ENCODE results near the gene MCF2. TPM values are rescaled to one million over a fixed set of nuclear protein-coding genes. Genes with fewer than 3 reads are reported as not detected.

The MCF2 gene
- polyA plus RNA-seq, 1 donor from 2014 or later, result 16.0 TPM

GRCh38 chrX:139724626-139725025 is 16.7 kb upstream of the MCF2 start:
- H4K20me1 ChIP-seq (ENCODE audit: insufficient read depth), result no peaks in the 10 kb centered on the region
- no peaks in the 10 kb centered on the region for H3K36me3 ChIP-seq (ENCODE audit: insufficient read depth, low read length)
- no peaks in the 10 kb centered on the region for H3K9me2 ChIP-seq (ENCODE audit: insufficient read depth, low read length)
- H3K79me2 ChIP-seq (replicated peaks; ENCODE audit: insufficient read depth, low read length), result no peaks in the 10 kb centered on the region
- no peak overlapping the region for H3K9ac ChIP-seq (ENCODE audit: low read length)
- H3K9me3 ChIP-seq (ENCODE audit: low read length), result no peaks in the 10 kb centered on the region
- H3F3A ChIP-seq (ENCODE audit: insufficient read depth, low read length, poor library complexity, severe bottlenecking), result no peaks in the 10 kb centered on the region
- H2AFZ ChIP-seq (ENCODE audit: low read depth, low read length), result no peak overlapping the region
- no peak overlapping the region for H3K27ac ChIP-seq (ENCODE audit: low read length)
- H3K4me3 ChIP-seq (ENCODE audit: low read length), result no peak overlapping the region
- H3K27me3 ChIP-seq (ENCODE audit: insufficient read depth, low read depth, low read length), result no peaks in the 10 kb centered on the region
- TF ChIP-seq EP300 (conservative IDR thresholded peaks at IDR 0.05; ENCODE audit: poor library complexity, severe bottlenecking) (no peak), TAF1 (IDR thresholded peaks at IDR 0.05; ENCODE audit: low read depth) (no peak), EZH2 (IDR thresholded peaks at IDR 0.05; ENCODE audit: borderline replicate concordance, insufficient read depth, low read length, poor library complexity, severe bottlenecking) (no peak), RAD21 (conservative IDR thresholded peaks at IDR 0.05) (no peak), MXI1 (conservative IDR thresholded peaks at IDR 0.05; ENCODE audit: poor library complexity, severe bottlenecking) (no peak), SMC3 (conservative IDR thresholded peaks at IDR 0.05; ENCODE audit: poor library complexity) (no peak), REST (IDR thresholded peaks at IDR 0.05; ENCODE audit: borderline replicate concordance) (no peak), CTCF (IDR thresholded peaks at IDR 0.05; ENCODE audit: poor library complexity, severe bottlenecking) (no peak), POLR2AphosphoS5 (IDR thresholded peaks at IDR 0.05) (no peak)
- H3K4me2 ChIP-seq (ENCODE audit: low read length), result no peak overlapping the region

GRCh38 chrX:139720979-139721378 is 13.0 kb upstream of the MCF2 start:
- H3K36me3 ChIP-seq (ENCODE audit: insufficient read depth, low read length), result no peaks in the 10 kb centered on the region
- H2AFZ ChIP-seq (ENCODE audit: low read depth, low read length), result no peak overlapping the region
- H3K4me2 ChIP-seq (ENCODE audit: low read length), result no peak overlapping the region
- TF ChIP-seq SMC3 (conservative IDR thresholded peaks at IDR 0.05; ENCODE audit: poor library complexity) (no peak), TAF1 (IDR thresholded peaks at IDR 0.05; ENCODE audit: low read depth) (no peak), MXI1 (conservative IDR thresholded peaks at IDR 0.05; ENCODE audit: poor library complexity, severe bottlenecking) (no peak), EZH2 (IDR thresholded peaks at IDR 0.05; ENCODE audit: borderline replicate concordance, insufficient read depth, low read length, poor library complexity, severe bottlenecking) (no peak), RAD21 (conservative IDR thresholded peaks at IDR 0.05) (no peak), EP300 (conservative IDR thresholded peaks at IDR 0.05; ENCODE audit: poor library complexity, severe bottlenecking) (no peak), POLR2AphosphoS5 (IDR thresholded peaks at IDR 0.05) (no peak), REST (IDR thresholded peaks at IDR 0.05; ENCODE audit: borderline replicate concordance) (no peak), CTCF (IDR thresholded peaks at IDR 0.05; ENCODE audit: poor library complexity, severe bottlenecking) (no peak)
- H3K27me3 ChIP-seq (ENCODE audit: insufficient read depth, low read depth, low read length), result no peaks in the 10 kb centered on the region
- H3K79me2 ChIP-seq (replicated peaks; ENCODE audit: insufficient read depth, low read length), result no peaks in the 10 kb centered on the region
- H4K20me1 ChIP-seq (ENCODE audit: insufficient read depth), result no peaks in the 10 kb centered on the region
- H3K9me2 ChIP-seq (ENCODE audit: insufficient read depth, low read length), result no peaks in the 10 kb centered on the region
- H3K4me3 ChIP-seq (ENCODE audit: low read length), result no peak overlapping the region
- no peaks in the 10 kb centered on the region for H3F3A ChIP-seq (ENCODE audit: insufficient read depth, low read length, poor library complexity, severe bottlenecking)
- H3K9ac ChIP-seq (ENCODE audit: low read length), result no peak overlapping the region
- H3K9me3 ChIP-seq (ENCODE audit: low read length), result no peaks in the 10 kb centered on the region
- no peak overlapping the region for H3K27ac ChIP-seq (ENCODE audit: low read length)
